Measurements from ENCODE around the gene RBBP5.

Gene RBBP5

GRCh38 chr1:205074084-205074483 is 47.7 kb downstream of the RBBP5 start:
- DNase-seq (ENCODE audit: low spot score) = no peak

DNA sequence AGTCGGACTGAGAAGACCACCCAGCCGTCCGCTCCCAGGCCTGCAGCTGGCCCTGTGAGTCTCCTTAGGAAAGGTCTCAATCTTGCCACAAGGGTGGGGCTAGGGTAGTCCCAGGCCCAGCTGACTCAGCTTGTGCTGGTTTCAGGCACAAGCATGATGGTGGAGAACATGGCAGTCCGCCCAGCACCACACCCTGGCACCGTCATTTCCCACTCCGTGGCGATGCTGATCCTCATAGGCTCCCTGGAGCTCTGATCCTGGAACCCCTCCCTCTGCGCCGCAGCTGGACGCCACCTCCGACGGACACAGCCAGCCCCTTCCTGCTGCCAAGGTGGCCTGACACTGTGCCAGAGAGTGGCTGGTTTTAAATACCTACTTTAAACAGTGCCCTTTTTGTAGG is 48.3 kb downstream of the RBBP5 start:
- no peak for DNase-seq (ENCODE audit: low spot score)

GRCh38 chr1:205072881-205073280 is 48.9 kb downstream of the RBBP5 start:
- DNase-seq (ENCODE audit: low spot score) = no peak

- no peak for DNase-seq (ENCODE audit: low spot score)
These were observed 49.5 kb downstream of the RBBP5 start for GRCh38 chr1:205072286-205072685.

GRCh38 chr1:205071801-205072200 is 50.0 kb downstream of the RBBP5 start:
- DNase-seq (ENCODE audit: low spot score) = no peak

- DNase-seq (ENCODE audit: low spot score) = no peak
These were observed 50.8 kb downstream of the RBBP5 start for GRCh38 chr1:205071028-205071409.

- DNase-seq (ENCODE audit: low spot score) = peak; percentile 39
These were observed 52.2 kb downstream of the RBBP5 start for GRCh38 chr1:205069371-205070125.

GRCh38 chr1:205068457-205069040 is 53.2 kb downstream of the RBBP5 start:
- DNase-seq (ENCODE audit: low spot score) = no peak

- peak; percentile 19 for DNase-seq (ENCODE audit: low spot score)
These were observed 53.8 kb downstream of the RBBP5 start for GRCh38 chr1:205068001-205068400.

DNA sequence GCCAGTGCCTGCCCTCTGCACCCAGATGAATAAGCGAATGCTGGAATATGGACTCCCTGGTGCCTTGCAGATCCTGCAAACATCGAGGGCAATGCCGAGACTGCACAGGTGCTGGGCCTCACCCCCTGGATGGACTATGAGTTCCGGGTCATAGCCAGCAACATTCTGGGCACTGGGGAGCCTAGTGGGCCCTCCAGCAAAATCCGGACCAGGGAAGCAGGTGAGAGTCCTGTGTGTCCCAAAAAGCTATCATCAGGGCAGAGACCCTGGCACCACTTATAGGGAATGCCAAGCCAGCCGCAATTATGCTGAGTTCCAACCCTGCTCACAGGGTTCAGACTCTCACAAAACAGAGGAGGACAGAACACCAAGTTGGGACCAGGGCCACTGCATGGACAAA is 54.7 kb downstream of the RBBP5 start:
- no peak for DNase-seq (ENCODE audit: low spot score)

DNA sequence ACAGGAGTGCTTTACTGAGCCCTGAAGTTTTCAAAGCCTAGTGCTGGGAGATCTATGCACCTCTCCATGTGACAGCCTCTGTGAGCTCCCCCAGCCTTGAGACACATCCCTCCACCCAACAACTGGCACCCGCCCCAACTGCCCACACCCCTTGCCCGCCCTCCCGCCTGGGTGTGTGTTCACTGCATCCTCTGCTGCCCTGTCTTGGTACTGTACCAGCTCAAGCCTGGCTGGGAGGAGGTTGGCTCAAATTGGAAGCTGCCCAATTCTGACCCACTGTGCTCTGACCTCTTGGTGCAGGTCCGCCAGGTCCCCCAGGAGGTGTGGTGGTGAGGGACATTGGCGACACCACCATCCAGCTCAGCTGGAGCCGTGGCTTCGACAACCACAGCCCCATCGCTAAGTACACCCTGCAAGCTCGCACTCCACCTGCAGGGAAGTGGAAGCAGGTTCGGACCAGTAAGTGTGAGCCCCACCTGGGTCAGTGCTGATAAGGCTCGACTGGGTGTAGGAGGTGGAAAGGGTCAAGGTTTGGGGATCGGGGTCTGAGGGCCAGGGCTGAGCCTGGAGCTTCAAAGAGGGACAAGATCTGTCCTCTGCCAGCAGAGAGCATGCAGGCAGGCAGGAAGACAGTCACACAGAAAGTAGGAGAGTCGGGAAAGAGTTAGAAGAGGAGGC is 55.5 kb downstream of the RBBP5 start:
- DNase-seq (ENCODE audit: low spot score) = peak; percentile 50

GRCh38 chr1:205065666-205066065 is 56.1 kb downstream of the RBBP5 start:
- DNase-seq (ENCODE audit: low spot score) = peak; percentile 34

GRCh38 chr1:205064741-205065316 is 56.9 kb downstream of the RBBP5 start:
- no peak for DNase-seq (ENCODE audit: low spot score)

GRCh38 chr1:205064301-205064700 is 57.5 kb downstream of the RBBP5 start:
- no peak for DNase-seq (ENCODE audit: low spot score)

- no peak for DNase-seq (ENCODE audit: low spot score)
These were observed 58.9 kb downstream of the RBBP5 start for GRCh38 chr1:205062895-205063294.

DNA sequence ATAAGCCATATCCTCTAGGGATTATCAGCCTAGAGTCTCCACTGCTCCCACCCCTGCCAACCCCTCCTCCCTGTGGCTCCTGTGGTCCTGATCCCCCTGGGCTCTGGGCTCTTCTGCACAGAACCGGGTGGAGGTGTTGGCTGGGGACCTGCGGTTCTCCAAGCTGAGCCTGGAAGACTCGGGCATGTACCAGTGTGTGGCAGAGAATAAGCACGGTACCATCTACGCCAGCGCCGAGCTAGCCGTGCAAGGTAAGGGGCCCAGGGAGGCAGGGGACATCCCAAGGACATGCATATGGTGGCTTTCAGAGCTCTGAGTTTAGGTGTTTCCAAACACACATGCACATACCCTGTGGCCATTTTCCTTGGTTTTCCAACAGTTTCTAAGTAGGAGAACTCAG is 59.5 kb downstream of the RBBP5 start:
- no peak for DNase-seq (ENCODE audit: low spot score)

DNA sequence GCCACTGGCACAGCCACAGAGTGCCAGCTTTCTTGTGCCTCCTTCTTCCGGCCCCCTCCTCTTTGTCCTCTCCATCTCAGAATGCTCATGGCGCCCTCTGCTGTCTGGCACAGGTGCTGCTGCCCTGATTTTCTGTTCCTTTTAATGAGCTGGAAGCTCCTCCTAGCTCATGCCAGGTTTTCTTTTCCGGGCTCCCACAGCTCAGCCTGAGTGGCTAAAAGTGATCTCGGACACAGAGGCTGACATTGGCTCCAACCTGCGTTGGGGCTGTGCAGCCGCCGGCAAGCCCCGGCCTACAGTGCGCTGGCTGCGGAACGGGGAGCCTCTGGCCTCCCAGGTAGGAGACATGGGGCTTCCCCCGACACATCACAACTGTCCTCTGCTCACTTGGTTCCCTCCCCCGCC is 60.1 kb downstream of the RBBP5 start:
- peak; percentile 90 for DNase-seq (ENCODE audit: low spot score)

DNA sequence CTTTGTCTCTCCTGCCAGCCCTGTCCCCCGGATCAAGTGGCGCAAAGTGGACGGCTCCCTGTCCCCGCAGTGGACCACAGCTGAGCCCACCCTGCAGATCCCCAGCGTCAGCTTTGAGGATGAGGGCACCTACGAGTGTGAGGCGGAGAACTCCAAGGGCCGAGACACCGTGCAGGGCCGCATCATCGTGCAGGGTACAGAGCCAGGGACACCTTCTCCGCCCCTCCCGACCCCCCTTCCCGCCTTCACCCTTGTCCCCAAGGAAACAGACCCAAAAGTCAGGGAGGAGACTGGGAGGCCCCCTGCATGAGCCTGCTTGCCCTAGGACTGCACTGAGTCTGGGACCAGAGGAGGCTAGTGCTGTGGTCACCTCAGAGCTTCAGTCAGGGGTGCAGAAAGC is 60.6 kb downstream of the RBBP5 start:
- DNase-seq (ENCODE audit: low spot score) = no peak

DNA sequence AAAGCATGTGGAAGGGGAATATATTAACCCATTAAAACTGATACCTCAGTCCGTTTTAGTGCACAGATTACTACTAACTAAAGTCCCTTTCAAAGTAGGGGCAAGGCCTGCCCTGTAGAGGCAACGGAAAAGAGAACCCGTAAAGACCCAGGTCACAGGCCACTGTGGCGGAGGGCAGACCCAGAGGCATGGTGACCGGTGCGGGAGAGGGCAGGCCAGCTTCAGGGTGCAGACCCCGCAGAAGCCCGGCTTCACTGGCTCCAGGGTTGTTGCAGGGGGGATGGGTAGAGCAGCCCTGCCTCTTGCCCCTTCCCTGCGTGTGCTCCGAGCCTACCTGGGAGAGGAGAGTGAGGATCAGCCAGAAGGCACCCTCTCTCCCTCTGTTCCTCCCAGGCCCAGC is 61.0 kb downstream of the RBBP5 start:
- no peak for DNase-seq (ENCODE audit: low spot score)

GRCh38 chr1:205059660-205060059 is 62.1 kb downstream of the RBBP5 start:
- no peak for DNase-seq (ENCODE audit: low spot score)

GRCh38 chr1:205058853-205059252 is 62.9 kb downstream of the RBBP5 start:
- no peak for DNase-seq (ENCODE audit: low spot score)

GRCh38 chr1:205057808-205058575 is 63.8 kb downstream of the RBBP5 start:
- DNase-seq (ENCODE audit: low spot score) = no peak

Data from ecto neural progenitor cell (in vitro differentiated cells).